NCI-H1105 (cell line): ENCODE results near the gene SLC20A1.
A peak's percentile ranks its signal among the peaks of the same experiment; 100 is the strongest.
"Not testable (repeated sequence)": the region's sequence is repeated elsewhere in the genome, so short reads cannot be mapped to it uniquely, and the experiment has no call there.

ENCODE experiments used
- DNase-seq: peaks from one replicate; lab custom pipeline; 2025; lab: John Stamatoyannopoulos, UW

Gene SLC20A1

DNA sequence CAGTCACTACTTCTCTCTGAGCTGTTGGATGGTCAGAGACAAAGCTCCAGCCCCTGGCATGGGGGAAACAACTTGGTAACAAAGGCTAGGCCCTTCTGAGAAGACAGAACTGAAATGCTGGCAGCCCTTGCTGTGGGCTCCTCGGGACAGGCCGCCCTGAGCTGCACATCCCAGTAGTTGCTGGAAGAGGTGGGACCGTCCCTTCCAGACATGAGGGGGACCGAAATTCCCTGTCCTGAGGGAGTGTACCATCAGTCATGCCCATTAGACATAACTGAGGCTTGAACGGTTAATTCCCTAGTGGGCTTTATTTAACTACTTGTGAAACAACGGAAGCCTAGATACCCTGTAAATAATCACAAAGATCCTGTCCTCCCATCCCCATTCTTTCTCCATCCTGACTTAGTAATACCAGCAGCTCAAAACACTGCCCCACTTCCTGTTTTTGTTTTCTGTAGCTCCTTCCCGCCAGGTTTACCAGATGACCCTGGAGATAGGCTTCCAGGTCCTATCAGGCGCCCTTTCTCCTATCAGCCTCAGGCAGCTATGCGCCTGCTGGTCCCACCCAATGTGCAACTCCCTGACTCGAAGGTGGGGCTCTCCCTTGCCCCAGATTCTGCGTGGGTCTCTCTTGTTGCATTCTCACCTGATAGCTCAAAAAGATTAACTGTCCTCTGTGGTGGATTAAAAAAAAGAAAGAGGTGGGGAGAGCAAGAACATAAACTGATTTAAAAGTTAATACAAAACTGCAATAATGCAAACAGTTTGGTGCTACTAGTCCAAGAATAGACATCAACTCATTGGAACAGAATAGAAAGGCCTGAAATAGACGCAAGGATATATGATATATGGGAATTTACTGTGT, 38.0 kb downstream of the SLC20A1 start:
- no peak for DNase-seq

DNA sequence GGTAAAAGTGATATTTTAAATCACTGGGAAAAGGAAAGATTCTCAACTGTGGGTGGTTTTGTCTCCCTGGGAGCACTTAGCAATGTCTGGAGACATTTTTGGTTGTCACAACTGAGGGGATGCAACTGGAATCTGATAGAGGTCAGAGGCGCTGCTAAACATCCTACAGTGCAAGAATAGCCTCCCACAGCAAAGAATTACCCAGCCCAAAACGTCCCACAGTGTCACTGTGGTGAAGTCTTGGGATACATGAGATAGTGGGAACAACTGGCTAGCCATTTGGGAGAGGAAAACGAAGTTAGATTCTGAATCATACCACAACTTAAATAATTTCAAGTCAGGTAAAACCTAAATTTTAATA, 38.7 kb downstream of the SLC20A1 start:
- no peak for DNase-seq

DNA sequence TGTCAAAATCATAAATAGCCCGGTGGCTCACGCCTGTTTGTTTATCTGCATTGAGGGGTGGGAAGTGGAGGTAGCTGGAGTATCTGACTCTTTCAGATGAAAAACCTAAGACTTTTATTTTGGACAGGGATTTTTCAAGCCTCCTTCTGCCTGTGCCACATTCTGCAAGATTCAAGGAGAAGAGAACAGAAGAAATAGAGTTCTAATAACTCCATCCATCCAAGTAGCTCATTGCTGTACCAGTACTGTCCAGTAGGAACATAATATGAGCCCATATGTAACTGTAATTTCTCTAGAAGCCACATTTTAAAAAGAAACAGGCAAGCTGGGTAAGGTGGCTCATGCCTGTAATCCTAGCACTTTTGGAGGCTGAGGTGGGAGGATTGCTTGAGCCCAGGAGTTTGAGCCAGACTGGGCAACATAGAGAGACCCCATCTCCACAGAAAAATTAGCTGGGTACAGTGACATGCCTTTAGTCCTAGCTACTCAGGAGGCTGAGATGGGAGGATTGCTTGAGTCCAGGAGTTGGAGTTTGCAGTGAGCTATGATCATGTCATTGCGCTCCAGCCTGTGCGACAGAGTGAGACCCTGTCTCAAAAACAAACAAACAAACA, 39.6 kb downstream of the SLC20A1 start:
- DNase-seq = no peak

DNA sequence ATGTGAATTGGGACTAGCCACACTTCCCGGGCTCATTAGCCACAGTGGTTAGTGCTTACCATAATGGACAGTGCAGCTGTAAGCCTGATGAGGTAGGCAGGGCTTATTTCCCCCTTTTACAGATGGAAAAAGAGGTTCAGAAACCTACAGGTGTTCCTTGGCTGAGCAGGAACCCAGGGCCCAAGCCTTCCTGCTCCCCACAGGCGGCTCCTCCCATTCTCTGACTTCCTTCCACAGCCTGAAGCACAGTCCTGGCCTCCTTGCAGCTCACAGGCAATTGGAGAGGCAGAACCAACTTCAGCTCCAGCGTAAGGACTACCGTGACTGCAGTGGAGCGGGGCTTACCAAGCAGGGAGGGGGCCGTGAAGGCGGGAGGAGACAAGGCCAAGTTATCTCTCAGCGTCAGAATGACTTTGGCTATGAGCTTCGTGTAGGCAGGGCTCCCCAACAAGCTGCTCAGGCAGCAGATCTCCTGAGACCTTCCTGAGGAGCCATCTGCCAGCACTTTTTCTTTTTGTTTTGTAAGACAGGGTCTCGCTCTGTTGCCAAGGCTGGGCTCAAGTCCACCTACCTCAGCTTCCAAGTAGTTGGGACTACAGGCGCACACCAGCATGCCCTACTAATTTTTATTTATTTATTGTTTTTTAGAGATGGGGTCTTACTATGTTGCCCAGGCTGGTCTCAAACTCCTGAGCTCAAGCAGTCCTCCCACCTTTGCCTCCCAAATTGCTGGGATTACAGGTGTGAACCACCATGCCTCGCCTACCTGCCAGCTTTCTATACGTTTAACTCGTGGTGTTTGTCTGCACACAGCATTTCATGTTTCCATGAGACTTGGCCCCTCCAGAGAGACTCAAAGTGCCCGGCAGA, 40.8 kb downstream of the SLC20A1 start:
- DNase-seq = no peak

DNA sequence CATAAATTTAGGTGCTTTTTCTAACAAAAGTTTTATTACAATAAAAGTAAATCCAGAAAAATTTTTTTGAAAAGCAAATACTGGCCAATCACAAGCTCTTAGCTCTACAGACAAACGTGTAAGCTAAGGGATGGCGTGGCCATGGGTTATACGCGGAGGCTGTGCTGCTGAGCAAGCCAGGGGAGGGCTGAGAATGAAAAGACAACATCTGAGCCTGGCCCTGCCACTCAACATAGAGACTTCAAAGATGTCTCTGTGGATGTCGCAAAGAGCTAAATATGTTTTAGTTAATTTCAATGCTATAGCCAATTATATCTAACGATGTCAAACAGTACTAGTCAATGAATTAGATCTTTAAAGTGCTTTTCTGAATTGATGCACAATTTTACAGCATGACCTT, 41.8 kb downstream of the SLC20A1 start:
- DNase-seq = no peak

DNA sequence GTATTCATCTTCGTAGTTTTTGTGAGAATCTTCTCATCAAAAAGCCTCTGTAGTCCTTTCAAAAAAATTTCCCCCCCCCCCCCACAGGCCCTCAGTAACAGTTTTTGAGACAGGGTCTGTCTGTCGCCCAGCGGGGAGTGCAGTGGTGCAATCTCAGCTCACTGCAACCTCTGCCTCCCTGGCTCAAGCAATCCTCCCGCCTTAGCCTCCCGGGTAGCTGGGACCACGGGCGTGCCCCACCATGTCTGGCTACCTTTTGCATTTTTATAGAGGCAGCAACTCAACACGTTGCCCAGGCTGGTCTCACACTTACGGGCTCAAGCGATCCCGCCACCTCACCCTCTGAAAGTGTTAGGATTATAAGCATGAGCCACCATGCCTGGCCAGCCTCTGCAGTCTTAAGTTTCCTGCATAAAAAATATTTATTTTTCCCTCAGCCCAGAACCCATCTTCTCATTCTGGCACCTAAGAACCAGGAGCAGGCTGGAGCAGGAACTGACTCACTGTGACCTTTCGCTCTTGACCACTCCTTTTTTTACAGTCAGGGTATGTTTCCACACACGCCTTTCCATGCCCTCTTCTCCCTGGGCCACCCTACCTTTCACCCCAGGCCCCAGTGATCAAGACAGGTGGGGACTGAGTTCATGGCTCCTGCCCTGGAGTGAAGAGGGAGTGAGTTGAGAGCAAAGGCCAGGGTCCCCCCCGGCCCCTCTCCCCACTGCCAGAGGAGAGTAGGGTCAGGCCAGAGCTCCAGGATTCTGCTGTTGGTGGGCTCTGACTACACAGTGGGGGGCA, 42.5 kb downstream of the SLC20A1 start:
- no peak for DNase-seq

DNA sequence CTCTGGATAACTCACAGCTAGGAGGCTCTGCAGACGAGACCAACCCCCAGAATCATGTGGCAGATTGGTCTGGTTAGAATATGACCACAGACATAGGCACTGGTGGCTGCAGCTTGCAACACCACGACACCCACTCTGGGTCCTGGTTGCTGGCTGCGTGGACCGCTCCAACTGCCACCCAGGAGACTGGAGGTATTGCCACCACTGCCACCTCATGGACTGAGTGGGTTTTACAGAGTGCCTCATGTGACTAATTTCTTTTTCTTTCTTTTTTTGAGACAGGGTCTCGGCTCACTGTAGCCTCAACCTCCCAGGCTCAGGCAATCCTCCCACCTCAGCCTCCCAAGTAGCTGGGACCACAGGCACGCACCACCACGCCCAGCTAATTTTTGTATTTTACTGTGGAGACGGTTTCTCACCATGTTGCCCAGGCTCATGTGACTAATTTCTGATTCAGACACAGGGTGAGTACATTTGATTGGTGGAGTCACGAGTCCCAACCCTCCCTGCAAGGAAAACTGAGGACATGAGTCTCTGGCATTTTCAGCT, 45.2 kb downstream of the SLC20A1 start:
- DNase-seq = no peak

DNA sequence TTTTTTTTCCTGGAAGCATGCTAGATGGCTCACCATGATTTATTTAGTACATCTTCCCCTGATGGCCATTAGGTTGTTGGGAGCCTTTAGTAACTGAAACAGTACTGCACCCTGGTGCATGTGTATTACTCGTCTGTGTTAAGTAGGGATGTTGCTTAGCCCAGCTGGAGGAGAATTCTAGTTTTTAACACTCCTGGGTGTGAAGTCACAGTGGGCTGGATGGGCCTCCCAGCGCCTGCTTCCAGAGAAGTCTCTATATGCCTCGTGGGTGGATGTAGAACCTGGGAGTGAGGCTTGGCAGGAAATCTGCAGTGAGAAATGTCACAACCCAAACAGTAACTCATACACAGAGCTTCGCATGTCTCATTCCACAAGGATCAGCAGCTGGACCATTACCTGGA, 46.1 kb downstream of the SLC20A1 start:
- DNase-seq = no peak

DNA sequence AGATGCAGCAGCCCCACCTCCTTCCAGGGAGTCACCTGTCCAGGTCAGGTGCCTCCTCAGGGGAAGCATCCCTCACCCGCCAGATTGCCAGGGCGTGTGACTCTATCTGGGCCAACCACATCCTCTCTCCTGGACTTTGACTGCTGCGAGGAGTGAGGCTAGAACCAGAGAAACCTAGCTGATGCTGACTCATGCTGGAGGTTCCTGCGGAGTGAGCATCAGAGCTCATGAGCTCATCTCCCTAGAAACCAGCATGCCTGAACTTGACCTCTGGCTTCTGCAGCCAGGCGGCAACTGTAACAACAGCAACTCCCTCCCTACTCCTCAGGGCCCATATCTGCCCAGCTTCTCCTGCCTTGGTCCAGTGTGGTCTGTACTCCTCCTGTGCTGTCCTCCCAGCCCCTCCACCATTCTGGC, 46.8 kb downstream of the SLC20A1 start:
- DNase-seq = peak; percentile 79

DNA sequence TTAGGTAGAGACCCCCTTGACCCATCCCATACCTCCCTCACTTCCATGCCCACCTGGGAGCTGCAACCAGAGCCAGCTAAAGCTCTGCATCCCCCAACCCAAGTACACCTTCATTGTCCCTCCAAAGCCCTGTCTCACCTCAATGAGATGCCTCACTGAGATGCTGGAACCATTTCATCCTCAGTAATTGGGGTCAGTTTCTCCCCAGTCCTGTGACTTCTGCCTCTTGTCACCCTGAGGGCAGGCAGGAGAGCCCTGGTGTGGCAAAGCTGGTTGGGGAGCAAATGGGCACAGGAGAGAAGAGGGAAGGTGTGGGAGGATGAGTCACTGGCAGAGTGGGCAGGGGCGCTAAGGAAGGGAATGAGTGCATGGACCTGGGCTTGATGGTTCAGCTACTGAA, 47.2 kb downstream of the SLC20A1 start:
- no peak for DNase-seq

DNA sequence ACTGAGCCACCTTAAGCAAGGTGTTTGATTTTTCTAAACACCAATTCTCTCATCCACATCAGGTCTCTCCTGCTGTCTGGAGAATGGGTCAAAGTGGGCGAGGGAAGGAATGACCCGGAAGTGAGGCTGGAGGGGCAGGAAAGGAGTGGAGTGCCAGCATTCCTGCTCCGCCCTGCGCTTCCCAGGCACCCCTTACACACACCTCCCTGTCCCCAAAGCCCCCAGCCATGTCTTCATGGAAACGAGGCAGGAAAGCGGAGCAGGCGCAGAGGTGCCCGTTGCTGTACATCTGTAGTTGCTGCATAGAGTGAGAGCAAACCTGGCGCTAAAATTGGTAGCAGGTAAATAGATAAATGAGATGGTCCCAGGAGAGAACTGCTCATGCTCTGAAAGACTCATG, 47.9 kb downstream of the SLC20A1 start:
- DNase-seq = no peak

DNA sequence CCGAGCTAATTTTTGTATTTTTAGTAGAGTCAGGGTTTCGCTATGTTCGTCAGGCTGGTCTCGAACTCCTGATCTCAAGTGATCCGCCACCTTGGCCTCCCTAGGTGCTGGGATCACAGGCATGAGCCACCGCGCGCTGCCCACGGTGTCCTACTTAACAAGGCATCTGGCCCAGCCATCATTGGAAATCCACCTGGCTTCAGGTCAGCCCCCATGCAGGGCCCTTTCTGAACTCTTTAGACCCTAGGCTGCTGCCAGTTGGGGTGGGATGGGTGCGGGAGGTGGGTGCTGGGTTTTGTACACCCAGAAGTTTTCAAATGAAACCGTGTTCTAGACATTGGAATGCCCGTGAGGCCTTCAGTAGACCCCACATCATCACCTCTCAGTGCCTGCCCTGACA, 48.4 kb downstream of the SLC20A1 start:
- DNase-seq = no peak

DNA sequence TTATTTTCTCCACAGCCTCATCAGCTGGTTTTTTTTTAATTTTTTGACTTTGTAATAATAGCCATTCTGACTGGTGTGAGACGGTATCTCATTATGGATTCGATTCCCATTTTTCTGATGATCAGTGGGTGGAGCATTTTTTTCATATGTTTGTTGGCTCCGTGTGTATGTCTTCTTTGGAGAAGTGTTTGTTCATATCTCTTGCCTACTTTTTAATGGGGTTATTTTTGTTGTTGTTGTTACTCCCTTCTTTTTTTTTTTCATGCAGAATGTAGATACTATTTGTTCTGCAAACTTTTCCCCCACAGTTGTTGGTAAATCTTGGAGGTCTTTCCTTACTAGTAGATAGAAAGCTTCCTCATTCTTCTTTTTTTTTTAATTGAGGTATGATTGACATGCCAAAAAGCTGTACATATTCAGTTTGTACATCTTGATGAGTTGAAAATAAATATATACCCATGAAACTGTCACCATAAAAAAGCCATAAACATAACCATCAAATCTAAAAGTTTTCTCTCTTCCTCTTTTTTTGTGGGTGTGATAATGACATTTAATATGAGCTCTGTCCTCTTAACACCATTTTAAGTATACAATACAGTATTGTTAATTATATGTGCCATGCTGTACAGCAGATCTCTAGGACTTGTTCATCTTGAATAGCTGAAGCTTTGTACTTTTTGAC, 53.2 kb downstream of the SLC20A1 start:
- DNase-seq = no peak

DNA sequence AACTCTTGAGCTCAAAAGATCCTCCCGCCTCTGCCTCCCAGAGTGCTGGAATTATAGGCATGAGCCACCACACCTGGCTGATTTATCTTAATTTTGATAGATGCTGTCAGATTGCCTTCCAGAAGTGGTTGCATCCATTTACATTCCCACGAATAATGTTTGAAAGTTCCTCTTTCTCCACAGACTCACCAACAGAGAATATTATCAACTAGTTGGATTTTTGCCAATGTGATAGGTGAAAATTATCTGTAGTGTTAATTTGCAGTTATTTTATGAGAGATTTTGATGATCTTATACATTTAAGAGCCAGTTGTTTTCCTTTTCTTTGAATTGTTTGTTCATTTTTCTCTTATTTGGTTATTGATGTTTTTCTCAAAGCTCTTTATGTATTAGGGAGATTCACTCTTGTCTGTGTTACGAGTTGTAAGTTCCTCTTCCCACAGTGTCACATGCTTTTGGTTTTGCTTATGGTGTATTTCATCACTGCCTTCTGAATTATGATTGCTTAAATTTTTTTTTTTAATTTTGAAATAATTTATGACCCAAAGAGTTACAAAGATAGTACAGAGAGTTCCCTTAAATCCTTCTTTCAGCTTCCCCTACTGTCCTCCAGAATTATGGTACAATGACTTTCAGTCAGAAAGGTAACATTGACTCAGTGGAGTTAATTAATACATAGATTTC, 54.4 kb downstream of the SLC20A1 start:
- no peak for DNase-seq

DNA sequence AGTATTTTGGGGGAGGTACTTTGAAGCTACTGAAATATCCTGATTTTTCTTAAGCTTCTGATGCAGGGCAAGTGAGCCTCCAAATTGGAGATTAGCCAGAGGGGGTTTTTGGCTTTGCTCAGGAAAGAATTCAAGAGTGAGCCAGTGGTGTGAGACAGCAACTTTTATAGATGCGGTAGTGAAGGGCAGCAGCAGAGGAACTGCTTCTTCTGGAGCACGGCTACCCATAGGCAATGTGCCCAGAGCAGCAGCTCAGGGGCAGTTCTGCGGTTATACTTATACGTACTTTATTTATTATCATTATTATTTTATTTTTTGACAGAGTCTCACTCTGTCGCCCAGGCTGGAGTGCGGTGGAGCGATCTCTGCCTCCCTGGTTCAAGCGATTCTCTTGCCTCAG, 55.3 kb downstream of the SLC20A1 start:
- no peak for DNase-seq

DNA sequence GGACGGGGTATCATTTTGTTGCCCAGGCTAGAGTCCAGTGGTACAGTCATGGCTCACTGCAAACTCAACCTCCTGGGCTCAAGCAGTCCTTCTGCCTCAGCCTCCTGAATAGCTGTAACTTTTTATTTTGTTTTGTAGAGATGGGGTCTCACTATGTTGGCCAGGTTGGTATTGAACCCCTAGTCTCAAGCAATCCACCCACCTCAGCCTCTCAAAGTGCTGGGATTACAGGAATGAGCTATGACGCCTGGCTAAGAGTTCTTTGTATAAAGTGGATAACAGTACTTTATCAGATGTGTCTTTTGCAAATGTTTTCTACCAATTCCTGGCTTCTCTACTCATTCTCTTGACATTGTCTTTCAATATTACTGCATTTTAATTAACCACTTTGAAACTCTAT, 57.9 kb downstream of the SLC20A1 start:
- no peak for DNase-seq

DNA sequence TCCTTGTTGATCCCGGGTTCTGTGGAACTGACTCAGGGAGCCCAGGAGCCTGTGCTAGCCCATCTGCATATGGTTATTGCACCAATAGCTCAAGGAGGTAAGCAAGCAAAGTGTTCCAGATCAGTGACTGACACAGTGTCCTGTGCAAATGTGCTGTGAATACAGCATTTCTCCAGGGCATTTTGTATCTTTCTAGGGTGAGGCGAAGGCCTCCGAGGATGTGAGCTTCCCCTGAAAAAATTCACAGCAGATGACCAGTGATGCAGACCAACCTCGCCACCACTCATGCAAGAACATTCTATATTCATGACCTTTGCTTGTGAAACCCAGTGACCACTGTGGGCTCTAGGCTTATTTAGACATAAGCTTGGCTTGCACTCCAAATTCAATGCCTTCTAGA, 59.8 kb downstream of the SLC20A1 start:
- no peak for DNase-seq

DNA sequence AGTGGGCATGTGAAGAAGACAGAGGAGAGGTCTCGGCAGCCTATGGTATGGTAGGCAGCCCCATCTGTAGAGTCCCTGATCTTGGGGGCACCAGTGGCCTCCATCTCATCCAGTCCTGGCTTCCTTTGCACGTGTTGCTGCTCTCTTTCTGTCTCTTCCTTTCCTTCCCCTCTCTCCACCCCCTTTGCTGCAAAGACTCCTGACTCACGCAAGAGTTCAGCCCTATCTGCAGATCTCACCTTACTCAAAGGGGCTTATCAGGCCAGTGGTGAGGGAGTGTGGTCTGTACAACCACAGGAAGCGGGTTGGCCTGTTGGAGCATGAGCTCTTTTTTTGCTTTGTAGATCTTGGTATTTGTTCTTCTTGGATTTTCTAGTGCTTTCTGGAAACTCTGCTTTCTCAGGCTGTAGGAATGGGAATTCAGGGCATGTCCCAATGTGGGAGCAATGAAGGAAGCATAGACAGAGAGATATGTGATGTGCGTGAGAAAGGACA, 60.5 kb downstream of the SLC20A1 start:
- no peak for DNase-seq

DNA sequence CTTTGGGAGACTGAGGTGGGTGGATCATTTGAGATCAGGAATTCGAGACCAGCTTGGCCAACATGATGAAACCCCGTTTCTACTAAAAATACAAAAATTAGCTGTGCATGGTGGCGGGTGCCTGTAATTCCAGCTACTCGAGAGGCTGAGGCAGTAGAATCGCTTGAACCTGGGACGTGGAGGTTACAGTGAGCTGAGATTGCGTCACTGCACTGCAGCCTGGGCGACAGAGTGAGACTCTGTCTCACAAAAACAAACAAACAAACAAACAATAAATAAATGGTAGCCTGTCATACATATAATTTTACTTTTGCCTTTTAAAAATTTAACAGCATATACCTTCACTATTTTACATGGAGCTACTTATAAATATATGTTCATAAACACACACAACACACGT, 61.2 kb downstream of the SLC20A1 start:
- not testable (repeated sequence) for DNase-seq

DNA sequence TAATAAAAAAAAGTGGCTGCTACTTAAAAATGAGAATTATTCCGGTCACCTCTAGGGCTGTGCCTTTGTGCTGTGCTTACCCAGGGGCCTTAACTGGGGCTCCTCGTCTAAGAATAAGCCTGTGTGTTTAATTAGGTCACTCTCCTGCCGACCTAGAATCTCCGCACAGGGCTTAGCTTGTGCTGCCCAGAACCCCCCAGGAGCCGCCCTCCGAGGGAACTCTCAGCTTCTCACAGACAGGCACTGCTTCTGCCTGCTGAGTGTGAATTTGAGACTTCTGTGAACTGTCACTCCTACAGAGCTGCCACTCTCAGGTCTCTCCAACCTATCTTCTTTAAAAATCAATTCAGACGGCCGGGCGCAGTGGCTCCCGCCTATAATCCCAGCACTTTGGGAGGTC, 63.2 kb downstream of the SLC20A1 start:
- DNase-seq = no peak
